DMS79 treated with DMSO at 0.1 percent for 48 hours (cell line): ENCODE results near the gene CUX1.
"Not testable (repeated sequence)": the region's sequence is repeated elsewhere in the genome, so short reads cannot be mapped to it uniquely, and the experiment has no call there.

Experiments
- DNase-seq: peaks from one replicate; lab custom pipeline; 2025; lab: John Stamatoyannopoulos, UW

Gene CUX1

DNA sequence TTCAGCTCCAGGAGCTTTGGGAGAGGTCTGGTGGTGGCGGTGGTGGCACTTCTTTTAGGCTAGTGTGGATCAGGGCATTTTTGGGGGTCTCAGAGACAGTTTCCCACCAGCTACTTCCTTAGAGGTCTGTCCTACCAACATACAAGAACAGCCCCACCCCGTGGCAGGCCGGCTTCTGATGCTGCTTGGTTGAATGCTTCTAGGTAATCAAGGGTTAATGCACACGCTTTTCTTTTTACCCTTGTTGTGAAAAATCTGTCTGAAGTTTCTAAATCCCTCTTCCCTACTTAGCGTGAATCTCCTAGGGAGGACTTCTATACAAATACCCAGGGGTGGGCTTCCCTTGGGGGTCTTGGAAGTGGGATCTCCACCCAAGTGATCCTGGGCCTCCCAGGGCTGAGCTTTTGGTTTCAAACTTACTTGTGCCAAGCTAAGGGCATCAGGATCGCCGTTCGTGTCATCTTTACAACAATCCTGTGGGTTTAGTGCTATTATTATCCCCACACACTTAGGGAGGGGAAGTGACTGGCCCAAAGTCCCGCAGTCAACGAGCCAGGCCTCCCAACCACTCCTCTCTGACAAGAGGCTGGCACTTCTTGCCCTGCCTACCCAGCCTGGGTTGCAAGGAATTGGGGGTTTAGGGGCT is 471.0 kb downstream of the CUX1 start:
- DNase-seq, result no peak

DNA sequence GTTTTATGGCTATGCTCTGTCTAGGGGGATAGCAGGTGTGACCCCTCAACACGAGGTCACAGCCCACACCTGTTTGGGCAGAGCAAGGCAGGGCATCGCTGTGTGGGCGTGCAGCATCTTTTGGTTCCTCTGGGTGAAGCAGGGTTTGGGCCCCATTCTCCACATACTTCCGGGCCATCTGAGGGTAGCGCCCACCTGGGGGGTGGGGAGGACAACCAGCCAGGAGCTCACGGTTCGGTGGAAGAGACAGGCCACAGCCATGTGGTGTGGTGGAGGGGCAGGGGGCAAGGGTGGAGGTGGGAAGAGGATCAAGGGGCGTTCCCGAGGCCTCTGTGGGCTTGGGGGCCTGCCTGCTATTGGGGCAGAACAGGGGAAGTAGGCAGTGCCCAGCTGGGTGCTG is 471.6 kb downstream of the CUX1 start:
- DNase-seq, result no peak

DNA sequence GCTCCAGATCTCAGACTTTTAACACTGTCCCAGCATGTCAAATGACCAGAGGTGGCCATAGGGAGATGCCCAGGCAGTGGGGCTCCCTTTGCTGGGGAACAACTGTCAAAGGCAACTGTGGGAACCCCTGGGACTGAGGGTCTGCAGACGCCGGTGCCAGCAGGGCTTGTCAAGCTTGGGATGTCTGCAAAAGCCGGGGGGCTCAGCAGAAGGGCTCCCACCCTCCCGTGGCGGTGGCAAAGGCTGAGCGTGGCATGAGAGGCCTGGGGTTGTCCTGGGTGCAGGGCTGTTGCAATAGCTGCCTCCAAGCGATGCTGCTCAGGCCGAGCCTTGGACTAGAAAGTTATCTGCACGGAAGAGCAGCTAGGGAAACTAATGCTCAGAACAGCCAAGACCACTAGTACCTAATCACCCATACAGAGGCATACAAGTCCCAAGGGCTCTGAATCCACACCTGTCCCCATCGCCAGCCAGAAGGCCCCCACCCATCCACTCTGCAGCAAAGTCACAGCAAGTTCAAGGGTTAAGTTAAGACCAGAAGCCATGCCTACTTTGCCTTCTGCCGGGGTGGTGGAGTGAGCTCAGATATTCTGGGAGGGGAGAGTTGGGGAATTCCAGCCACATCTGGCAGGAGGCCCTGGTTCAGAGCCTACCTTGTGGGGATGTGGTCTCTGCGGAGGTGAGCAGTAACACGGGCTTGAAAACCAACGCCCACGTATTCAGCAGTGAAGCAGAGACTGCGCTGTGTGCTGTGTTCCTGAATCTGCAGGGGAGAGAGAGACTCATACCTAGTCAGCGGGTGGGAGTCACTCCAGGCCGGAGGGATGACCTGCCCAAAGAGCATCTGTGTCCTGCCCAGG is 473.9 kb downstream of the CUX1 start:
- no peak for DNase-seq

DNA sequence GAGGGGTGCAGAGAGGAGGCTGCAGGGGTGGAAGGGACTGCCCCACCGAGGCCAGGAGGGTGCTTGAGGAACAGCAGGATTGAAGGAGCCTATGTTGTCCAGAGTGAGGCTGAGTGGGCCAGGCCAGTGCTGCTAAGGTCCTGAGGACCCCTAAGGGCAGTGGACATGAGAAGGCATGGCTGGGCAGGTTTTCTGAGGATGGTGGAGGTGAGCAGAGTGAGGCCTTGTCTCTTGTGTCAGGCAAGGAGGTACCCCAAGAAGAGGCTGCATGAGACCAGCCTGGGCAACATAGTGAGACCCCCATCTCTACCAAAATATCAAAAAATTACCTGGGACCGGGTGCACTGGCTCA is 474.5 kb downstream of the CUX1 start:
- DNase-seq, result no peak

DNA sequence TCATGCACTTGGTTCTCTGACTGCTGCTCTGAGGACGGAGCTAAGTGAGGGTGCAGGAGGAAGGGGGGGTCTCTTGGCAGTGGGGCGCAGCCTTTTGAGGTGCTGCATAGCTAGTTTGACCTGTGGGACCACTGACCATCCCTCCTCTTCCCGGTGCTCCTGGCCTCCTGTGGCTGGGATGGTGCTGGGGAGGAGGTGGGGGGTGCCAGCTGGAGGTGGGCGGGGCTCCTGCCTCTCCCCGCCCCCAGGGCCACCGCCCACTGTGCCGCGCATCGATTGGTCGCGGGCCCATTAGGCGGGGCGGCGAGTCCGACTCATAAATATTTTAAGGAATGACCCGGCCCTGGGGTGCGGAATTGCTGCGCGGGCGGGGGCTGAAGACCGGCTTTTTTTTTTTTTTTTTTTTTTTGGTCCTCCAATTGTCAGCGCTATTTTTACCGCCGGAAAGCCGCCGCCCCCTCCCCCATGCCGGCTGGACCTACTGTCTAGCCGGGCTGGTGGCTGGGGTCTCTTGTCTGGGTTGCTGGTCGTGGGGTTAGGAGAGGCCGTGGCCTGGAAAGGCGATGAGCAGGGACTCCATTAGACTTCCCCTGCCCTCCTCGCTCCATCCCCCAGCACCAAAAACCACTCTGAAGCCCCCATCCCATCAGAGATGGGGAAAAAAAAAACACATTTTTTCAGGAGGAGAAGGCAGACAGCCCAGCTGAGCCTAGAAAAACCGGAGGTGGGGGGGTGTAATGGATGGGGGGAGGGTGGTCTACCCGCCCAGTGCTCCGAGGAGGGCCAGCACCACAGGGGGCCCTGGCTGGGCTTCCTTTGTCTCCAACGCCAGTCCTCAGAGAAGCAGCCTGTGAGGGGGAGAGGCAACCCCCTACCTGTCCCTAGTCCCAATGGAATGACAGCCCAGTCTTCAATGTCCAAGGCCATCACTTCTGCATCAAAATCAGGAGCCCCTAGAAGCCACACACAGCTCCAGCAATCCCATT is 475.7 kb downstream of the CUX1 start:
- DNase-seq, result no peak

DNA sequence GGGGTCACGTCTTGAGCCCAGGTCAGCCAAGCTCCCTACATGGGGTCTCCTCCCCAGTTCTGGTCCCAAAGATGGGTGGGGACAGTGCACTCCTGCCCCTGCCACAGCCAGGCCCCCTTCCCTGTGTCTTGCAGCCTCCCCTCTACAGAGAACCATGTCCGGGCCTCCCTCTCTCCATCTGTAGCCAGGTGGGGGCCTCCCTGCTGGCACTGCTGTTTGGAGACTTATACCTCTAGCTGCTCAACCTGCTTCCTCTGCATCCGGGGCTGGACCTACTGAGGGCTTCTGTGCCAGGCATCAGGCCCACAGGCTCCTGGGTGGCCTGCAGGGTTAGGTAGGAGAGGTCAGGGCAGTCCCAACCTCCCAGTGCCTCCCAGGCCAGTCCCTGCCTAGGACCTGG is 477.2 kb downstream of the CUX1 start:
- no peak for DNase-seq

DNA sequence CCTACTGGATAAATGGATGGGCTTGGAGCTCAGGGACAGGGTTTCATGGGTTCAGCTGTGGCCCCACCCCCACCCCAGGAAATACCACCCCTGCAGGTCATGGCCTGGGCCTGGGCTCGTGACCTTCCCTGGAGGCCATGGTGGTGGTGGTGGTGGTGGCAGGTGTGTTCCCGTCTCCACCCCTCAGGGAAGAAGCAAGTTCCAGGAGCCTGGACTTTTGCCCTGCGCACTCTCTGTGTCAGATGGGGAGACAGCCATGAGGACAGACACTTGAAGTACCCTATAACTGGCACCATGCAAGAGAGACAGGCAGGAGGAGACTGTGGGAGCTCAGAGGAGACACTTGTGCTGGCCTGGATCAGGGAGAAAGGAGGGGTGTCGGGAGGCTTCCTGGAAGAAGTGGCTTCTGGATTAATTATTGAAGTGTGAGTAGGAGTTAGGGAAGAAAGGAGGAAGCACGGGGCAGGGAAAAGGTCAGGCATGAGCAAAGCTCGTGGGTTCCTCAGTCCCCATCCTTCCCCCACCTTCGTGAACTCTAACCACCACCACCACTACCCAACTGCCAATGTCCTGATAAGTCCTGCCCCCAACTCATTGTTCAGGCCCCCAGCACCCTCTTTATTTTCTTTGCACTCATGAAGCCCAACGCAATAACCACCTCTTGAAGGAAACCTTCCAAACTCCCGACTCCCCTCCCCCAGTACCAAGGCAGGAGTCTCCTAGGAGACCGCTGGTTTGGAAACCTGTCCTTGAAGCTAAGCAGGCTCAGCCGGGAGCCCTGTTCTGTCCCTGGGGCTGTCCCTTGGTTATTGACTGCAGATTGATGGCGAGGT is 478.1 kb downstream of the CUX1 start:
- no peak for DNase-seq

DNA sequence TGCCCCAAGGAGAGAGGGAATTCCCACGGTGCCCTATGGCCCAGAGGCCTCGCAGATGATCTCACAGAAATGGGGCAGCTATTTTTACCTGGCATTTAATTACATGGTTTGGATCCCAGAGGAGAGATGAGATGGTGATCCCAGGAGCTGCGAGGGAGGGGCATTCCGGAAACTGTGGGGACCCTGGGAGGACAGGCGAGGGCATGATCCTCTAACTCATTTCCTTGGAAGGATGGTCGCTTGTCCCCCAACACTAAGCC is 478.7 kb downstream of the CUX1 start:
- no peak for DNase-seq

DNA sequence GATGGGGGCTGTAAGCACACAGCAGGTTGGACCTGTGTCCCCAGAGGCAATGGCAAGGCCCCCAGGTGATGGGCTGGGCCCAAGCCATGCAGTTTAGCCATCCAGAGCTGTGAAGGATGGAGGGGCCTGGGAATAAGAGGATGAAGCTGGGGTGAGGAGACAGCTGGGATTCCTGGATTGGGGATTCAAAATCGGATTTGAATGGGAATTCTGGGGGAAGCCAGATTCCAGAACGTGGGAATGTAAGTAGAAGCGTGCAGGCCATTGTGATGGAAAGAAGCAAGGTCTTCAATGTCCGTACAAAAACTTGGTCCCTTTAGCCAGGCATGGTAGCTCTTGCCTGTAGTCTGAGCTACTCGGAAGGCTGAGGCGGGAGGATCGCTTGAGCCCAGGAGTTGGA is 479.1 kb downstream of the CUX1 start:
- DNase-seq, result no peak

DNA sequence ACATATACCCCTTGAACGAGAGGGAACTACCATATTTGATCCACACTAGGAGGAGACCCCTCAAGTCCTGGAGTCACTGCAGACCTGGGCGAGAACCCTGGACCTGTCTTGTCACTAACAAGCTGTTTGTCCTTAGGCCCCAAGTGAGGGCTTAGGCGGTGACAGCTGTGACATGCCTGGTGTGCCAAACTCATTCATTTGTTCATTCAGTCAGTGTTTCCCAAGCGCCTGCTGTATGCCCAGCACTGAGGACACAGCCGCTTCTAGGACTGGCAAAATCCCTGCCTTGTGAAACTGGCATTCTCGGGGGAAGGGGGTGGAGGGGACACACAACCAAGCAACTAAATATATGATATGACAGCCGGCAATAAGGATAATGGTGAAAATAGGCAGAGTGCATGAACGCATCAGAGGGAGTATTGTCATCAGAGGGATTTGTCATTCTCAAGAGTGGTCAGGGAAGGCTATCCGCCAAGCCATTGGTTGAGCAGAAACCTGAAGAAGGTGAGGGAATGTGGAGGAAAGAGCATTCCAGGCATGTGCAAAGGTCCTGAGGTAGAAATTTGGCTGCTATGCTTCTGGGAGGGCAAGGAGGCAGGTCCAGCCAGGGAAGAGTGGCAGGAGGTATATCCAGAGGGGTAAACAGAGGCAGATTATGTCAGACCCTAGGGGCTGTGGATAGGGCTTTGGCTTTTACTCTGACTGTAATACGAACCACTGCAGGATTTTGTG is 480.2 kb downstream of the CUX1 start:
- DNase-seq, result no peak

DNA sequence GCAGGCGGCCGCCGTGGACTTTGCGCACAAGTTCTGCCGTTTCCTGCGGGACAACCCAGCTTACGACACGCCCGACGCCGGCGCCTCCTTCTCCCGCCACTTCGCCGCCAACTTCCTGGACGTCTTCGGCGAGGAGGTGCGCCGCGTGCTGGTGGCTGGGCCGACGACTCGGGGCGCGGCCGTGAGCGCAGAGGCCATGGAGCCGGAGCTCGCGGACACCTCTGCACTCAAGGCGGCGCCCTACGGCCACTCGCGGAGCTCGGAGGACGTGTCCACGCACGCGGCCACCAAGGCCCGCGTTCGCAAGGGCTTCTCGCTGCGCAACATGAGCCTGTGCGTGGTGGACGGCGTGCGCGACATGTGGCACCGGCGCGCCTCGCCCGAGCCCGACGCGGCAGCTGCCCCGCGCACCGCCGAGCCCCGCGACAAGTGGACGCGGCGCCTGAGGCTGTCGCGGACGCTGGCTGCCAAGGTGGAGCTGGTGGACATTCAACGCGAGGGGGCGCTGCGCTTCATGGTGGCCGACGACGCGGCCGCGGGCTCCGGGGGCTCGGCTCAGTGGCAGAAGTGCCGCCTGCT is 483.3 kb downstream of the CUX1 start:
- no peak for DNase-seq

DNA sequence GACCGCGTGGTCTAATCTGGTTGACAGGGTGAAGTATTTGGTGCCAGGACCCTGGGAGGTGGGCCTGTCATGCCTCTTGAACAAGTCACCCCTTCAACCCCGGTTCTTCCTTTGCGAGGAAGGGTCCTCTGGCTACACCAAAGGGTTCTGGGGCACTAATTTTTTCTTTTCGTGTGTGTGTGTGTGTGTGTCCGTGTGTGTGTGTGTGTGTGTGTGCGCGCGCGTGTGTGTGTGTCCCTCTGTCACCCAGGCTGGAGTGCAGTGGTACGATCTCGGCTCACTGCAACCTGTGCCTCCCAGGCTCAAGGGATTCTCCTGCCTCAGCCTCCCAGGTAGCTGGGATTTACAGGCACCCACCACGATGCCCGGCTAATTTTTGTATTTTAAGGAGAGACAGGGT is 483.9 kb downstream of the CUX1 start:
- DNase-seq, result not testable (repeated sequence)

DNA sequence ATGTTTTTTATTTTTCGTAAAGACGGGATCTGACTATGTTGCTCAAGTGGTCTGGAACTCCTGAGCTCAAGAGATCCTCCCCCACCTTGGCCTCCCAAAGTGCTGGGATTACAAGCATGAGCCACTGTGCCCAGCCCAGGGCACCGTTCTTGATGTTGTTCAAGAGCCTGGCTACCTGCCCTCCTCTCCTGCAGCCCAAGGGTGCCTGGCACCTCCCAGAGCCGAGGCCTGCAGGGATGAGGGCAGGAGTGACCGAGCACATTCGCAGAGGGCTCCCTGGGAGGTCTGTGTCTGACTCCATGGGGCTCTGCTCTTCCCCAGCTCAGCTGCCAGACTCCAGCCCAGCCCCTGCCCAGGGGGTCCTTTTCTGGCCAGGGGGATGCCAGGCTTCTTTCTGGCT is 484.6 kb downstream of the CUX1 start:
- DNase-seq, result no peak

DNA sequence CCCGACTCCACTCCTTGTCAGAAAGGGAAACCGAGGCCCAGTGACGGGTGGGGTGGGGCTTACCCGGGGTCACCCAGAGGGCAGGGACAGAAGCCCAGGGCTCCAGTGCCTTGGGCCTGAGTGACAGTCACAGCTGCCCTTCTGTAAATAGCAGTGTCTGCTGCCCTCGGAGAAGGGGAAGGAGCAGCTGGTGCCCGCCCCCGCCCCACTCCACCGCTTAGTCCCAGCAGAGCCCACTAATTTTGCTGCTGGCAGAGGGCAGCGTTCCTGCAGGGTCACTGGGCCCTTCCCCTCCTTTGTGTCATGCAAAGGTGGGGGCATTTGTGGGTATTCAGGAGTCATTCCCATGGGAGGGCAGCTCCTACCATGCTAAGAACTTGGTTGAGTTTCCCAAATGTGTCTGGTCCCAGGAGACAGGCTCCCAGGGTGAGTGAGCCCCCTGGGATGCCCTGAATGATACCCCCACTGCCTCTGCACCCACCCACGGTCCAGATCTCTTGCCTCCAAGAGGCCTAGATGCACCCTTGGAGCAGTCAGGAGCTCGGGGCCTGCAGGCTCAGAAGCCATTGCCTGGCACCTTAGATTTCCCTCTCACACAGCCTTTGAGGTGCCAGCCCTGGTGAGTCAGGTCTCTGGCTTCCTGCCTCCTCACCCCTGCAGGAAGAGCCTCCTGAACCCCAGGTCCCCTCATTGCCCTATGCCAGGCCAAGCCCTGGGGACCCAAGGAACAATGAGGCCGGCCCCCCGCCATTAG is 486.4 kb downstream of the CUX1 start:
- no peak for DNase-seq

DNA sequence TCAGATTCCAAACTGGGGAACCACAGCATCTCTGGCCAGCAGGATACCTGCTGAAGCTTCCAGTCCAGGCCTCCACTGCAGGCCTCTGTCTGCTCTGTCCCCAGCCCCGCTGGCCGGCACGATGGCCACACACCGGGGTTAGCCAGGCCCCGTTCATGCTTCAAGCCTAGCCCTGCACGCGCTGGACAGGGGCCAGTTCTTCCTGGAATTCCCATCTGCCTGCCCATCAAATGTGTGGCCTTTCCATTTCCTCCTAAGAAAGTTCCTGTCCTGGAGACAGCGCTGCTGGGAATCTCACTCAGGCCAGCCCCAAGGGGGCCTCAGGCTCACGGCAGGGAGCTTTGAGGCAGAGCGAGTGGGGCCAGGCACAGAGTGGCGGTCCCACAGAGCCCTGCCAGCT is 487.2 kb downstream of the CUX1 start:
- no peak for DNase-seq

DNA sequence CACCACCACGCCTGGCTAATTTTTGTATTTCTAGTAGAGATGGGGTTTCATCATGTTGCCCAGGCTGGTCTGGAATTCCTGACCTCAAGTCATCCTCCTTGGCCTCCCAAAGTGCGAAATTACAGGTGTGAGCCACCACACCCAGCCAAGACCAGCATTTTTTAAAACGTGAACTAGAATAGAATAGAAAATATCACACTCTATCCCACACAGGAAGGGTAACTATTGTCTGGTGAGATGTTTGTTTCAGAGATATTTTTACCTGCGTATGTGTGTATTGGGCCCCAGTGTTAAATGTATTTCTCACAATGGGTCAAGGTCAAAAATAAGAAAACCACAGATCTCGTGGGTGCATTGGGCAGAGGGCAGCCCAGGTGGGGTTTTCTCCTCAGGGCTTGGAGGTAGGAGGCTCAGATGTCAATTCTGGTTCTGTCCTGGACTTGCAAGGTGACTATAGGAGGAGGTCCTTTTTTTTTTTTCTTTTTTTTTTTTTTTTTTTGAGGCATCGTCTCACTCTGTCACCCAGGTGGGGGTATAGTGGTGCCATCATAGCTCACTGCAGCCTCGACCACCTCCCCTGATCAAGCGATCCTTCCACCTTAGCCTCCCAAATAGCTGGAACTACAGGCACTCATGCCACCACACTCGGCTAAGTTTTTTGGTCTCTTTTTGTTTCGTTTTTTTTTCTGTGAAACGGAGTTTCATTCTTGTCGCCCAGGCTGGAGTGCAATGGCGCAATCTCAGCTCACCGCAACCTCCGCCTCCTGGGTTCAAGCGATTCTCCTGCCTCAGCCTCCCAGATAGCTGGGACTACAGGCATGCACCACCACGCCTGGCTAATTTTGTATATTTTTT is 488.2 kb downstream of the CUX1 start:
- DNase-seq, result no peak

DNA sequence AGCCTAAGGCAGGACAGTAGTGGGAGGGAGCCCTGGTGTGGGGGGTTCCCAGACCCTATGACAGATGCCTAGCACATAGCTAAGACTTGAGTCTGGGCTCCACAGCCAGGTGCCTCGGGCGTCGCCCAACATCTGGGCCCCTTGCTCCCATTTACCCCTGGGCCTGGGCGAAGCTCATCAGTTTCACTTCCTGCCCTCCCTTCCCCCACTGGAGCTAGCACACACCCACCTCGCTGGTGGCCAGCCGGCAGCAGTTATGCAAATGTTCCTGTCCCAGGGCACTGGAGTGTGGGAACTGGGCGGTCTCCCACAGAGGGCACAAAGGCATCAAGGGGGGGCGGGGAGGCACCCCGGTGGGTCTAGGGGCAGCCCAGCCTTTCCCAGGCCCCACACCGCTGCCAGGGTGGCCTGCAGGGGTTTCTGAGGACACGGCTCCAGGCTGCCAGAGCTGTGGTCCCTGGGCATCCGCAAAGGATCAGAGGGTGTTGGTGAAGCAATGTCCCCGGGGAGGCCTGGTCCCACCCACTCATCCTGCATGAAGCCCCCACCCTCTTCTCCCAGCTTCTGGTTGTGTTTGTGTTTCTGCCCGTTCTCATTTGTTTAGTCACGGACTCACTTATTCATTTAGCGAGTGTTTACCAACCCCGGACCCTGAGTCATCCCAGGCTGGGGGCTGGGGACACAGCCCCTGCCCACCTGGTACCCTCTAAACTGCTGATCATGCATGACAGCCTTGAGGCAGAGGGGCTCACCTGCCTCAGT is 489.7 kb downstream of the CUX1 start:
- DNase-seq, result no peak

DNA sequence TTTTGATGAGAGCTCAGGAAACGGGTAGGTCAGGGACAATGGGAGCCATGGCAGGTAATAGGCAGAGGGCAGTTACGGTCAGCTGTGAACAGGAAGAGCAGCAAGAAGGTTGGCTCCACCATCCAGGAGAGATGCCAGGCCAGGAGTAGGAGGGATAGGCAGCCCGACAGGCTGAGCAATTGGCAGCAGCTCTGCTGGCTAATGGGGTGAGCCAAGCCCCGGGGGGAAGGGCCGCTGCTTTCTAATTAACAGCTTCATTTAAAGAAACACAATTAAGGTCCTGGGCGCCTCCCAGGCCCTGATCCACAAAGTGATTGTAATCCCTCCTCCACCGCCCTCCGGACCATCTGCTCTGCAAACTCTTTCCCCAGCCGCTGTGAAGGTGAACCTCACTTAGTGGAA is 493.0 kb downstream of the CUX1 start:
- DNase-seq, result no peak

DNA sequence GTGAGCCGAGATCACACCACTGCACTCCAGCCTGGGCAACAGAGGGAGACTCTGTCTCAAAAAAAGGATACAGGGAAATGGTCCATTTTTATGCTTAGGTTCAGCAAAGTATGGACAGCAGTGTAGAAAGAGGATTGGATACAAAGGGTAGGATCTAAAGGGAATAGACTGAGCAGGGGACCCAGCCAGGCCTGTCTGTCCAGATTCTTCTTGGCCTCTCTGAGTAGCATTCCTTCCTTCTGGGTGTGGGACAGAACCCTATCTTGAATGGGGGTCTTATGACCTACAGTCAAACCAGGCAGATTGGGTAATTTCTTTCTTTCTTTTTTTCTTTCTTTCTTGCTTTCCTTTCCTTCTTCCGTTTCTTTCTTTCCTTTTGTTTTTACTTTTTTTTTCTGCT is 494.9 kb downstream of the CUX1 start:
- no peak for DNase-seq
